ENCODE measurements around the gene KLHL29. TPM values are rescaled to one million over a fixed set of nuclear protein-coding genes. Genes with fewer than 3 reads are reported as not detected.

KLHL29 gene
- total and polyA plus RNA-seq, 2 experiments from 2014 or later, result 1.5 to 6.5 TPM

DNA sequence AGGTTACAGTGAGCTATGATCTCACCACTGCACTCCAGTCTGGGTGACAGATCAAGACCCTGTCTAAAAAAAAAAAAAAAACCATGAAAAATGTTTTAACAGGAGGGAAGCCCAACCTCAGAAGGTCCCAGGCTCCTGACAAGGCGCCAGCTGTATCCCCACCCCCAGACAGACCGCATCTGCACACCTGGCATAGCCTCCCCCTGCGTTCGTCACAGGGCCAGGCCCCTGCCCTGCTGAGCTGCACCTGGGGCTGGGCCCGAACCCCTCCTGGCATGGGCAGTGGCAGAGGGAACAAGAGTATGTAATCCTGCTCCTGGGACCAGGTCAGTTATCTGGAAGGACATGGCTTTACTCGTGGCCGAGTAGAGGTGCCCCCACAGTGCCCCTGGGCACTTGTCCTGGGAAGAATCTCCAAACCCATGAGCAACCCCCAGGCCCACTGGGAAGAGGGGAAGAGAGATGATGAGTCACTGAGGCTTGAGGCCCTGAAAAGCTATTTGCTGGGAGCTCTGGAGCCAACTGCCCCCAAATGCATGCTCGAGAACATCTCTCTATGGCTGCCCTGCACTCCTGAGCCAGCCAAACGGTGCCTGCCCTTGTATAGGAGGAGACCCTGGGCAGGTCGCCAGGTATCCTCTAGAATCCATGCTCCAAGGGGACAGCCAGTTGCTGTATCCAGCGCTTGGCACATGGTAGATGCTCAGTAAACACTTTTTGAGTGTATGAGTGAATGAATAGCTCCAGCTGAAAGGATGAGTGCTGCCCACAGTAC lies 276.5 kb downstream of the KLHL29 start:
- Histone ChIP-seq H3K4me1 (ENCODE audit: insufficient read depth) (peaks cover 6% of the 10 kb centered on the region; the same call in 1 of the 2 replicates), H3K9me2 (ENCODE audit: insufficient read depth) (no peaks in the 10 kb centered on the region), H3K4me2 (no peak overlapping the region), H3K27me3 (ENCODE audit: insufficient read depth) (no peaks in the 10 kb centered on the region), H3K79me2 (replicated peaks; ENCODE audit: insufficient read depth) (no peaks in the 10 kb centered on the region), H2AFZ (no peak overlapping the region), H3F3A (replicated peaks; ENCODE audit: low read depth) (no peaks in the 10 kb centered on the region), H4K20me1 (replicated peaks; ENCODE audit: insufficient read depth) (no peaks in the 10 kb centered on the region), H3K27ac (ENCODE audit: low read depth) (no peak overlapping the region), H3K36me3 (ENCODE audit: insufficient read depth) (no peaks in the 10 kb centered on the region), H3K4me3 (no peak overlapping the region)
- ATAC-seq (no peak), DNase-seq (ENCODE audit: low spot score) (no peak)
- Mint-ChIP-seq H3K4me3 (no peak overlapping the region), H3K27ac (no peak overlapping the region), H3K4me1 (peaks cover 12% of the 10 kb centered on the region), H3K9me3 (no peaks in the 10 kb centered on the region), H3K36me3 (ENCODE audit: low read depth) (no peaks in the 10 kb centered on the region), H3K27me3 (ENCODE audit: insufficient read depth, low read depth, poor library complexity) (peaks cover 14% of the 10 kb centered on the region)
- TF ChIP-seq ZNF114 (CRISPR knock-in tag; IDR thresholded peaks at IDR 0.05) (no peak), EZH2phosphoT487 (IDR thresholded peaks at IDR 0.05; ENCODE audit: unreplicated experiment) (no peak)
- TF ChIP-seq, protein P1, sequence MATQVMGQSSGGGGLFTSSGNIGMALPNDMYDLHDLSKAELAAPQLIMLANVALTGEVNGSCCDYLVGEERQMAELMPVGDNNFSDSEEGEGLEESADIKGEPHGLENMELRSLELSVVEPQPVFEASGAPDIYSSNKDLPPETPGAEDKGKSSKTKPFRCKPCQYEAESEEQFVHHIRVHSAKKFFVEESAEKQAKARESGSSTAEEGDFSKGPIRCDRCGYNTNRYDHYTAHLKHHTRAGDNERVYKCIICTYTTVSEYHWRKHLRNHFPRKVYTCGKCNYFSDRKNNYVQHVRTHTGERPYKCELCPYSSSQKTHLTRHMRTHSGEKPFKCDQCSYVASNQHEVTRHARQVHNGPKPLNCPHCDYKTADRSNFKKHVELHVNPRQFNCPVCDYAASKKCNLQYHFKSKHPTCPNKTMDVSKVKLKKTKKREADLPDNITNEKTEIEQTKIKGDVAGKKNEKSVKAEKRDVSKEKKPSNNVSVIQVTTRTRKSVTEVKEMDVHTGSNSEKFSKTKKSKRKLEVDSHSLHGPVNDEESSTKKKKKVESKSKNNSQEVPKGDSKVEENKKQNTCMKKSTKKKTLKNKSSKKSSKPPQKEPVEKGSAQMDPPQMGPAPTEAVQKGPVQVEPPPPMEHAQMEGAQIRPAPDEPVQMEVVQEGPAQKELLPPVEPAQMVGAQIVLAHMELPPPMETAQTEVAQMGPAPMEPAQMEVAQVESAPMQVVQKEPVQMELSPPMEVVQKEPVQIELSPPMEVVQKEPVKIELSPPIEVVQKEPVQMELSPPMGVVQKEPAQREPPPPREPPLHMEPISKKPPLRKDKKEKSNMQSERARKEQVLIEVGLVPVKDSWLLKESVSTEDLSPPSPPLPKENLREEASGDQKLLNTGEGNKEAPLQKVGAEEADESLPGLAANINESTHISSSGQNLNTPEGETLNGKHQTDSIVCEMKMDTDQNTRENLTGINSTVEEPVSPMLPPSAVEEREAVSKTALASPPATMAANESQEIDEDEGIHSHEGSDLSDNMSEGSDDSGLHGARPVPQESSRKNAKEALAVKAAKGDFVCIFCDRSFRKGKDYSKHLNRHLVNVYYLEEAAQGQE (IDR thresholded peaks at IDR 0.05; ENCODE audit: unreplicated experiment), result no peak

- Histone ChIP-seq H3K27me3 (ENCODE audit: insufficient read depth) (no peaks in the 10 kb centered on the region), H3K36me3 (ENCODE audit: insufficient read depth) (no peaks in the 10 kb centered on the region), H4K20me1 (replicated peaks; ENCODE audit: insufficient read depth) (no peaks in the 10 kb centered on the region), H3K9me2 (ENCODE audit: insufficient read depth) (no peaks in the 10 kb centered on the region), H3F3A (replicated peaks; ENCODE audit: low read depth) (no peaks in the 10 kb centered on the region), H3K4me1 (ENCODE audit: insufficient read depth) (peaks cover 6% of the 10 kb centered on the region; the same call in 1 of the 2 replicates), H2AFZ (no peak overlapping the region), H3K27ac (ENCODE audit: low read depth) (no peak overlapping the region), H3K79me2 (replicated peaks; ENCODE audit: insufficient read depth) (no peaks in the 10 kb centered on the region), H3K4me3 (no peak overlapping the region), H3K4me2 (peak overlapping the region; percentile 72; the same call in 1 of the 2 replicates)
- DNase-seq (ENCODE audit: low spot score) (no peak), ATAC-seq (no peak)
- TF ChIP-seq EZH2 (IDR thresholded peaks at IDR 0.05; ENCODE audit: low read depth, unreplicated experiment) (no peak), CREB1 (CRISPR knock-in tag; IDR thresholded peaks at IDR 0.05; ENCODE audit: low read depth) (no peak), ETS1 (IDR thresholded peaks at IDR 0.05) (no peak), CTCF (conservative IDR thresholded peaks at IDR 0.05; ENCODE audit: low read depth in 2 of 2) (no peak; a peak in 1 of 4 replicates)
- Mint-ChIP-seq H3K9me3 (no peaks in the 10 kb centered on the region), H3K4me1 (peaks cover 10% of the 10 kb centered on the region; the same call in 2 of the 3 replicates), H3K27me3 (ENCODE audit: insufficient read depth, low read depth, poor library complexity) (peaks cover 14% of the 10 kb centered on the region), H3K36me3 (ENCODE audit: low read depth) (no peaks in the 10 kb centered on the region), H3K4me3 (no peak overlapping the region), H3K27ac (no peak overlapping the region)
Measured at GRCh38 chr2:23662466-23662865, 277.5 kb downstream of the KLHL29 start.
